Osteoblast (primary cell): ENCODE data around the gene PARD3. TPM values are rescaled to one million over a fixed set of nuclear protein-coding genes. Genes with fewer than 3 reads are reported as not detected.
A peak's percentile ranks its signal among the peaks of the same experiment; 100 is the strongest.

Source experiments
- DNase-seq: peaks from one replicate; pipeline ENCODE4 v3.0.0; 2011; ENCODE audit warnings: low spot score, mixed read lengths; ENCODE audit not compliant: insufficient read length; ENCODE audit errors: missing footprints
- H2AFZ ChIP-seq: 2 replicates; pipeline ENCODE4 v1.6.0; 2011; ENCODE audit warnings: mild to moderate bottlenecking, low read length
- H3K27ac ChIP-seq: 2 replicates; pipeline ENCODE4 v1.5.1; 2011; ENCODE audit warnings: mild to moderate bottlenecking, low read depth, low read length, moderate library complexity
- H3K27me3 ChIP-seq: 2 replicates; pipeline ENCODE4 v1.6.0; 2012; ENCODE audit warnings: mild to moderate bottlenecking, control low read depth, inconsistent platforms, low read length, moderate library complexity; ENCODE audit not compliant: insufficient read depth
- H3K36me3 ChIP-seq: 2 replicates; pipeline ENCODE4 v1.5.1; 2011; ENCODE audit warnings: mild to moderate bottlenecking, low read length, control low read depth, moderate library complexity; ENCODE audit not compliant: insufficient read depth
- H3K4me1 ChIP-seq: 2 replicates; pipeline ENCODE4 v1.5.1; 2011; ENCODE audit warnings: mild to moderate bottlenecking, low read length, control low read depth, moderate library complexity; ENCODE audit not compliant: insufficient read depth
- H3K4me2 ChIP-seq: 2 replicates; pipeline ENCODE4 v1.6.0; 2011; ENCODE audit warnings: mild to moderate bottlenecking, low read length; ENCODE audit not compliant: insufficient read depth
- H3K4me3 ChIP-seq: fragments of 200-600 bp; sonication (generic); 3 replicates; pipeline ENCODE4 v1.5.1; 2012; ENCODE audit warnings: mild to moderate bottlenecking, low read length, inconsistent platforms; ENCODE audit not compliant: insufficient read depth
- H3K79me2 ChIP-seq: 2 replicates; pipeline ENCODE4 v1.6.0; 2012; ENCODE audit warnings: mild to moderate bottlenecking, low read length, control low read depth, inconsistent platforms; ENCODE audit not compliant: insufficient read depth
- H3K9me3 ChIP-seq: 2 replicates; pipeline ENCODE4 v1.5.1; 2011; ENCODE audit warnings: low read depth, low read length, control low read depth
- H4K20me1 ChIP-seq: 2 replicates; pipeline ENCODE4 v1.6.0; 2012; ENCODE audit warnings: mild to moderate bottlenecking, low read length, control low read depth; ENCODE audit not compliant: insufficient read depth
- CTCF ChIP-seq: IDR thresholded peaks from 2 replicates; pipeline ENCODE4 v1.5.1; 2011; ENCODE audit warnings: mild to moderate bottlenecking, low read depth, low read length, moderate library complexity; ENCODE audit errors: extremely low read depth
- total RNA-seq: library from RNA; depleted of rRNA; stranded (reverse); fragments of >200 nt; gene quantifications from 2 replicates; pipeline ENCODE4 v1.2.3, GENCODE V29; 2012

The PARD3 gene
- total RNA-seq, 1 donor = 71.7 TPM

- no peak overlapping the region for H3K27ac ChIP-seq
- H4K20me1 ChIP-seq = no peaks in the 10 kb centered on the region
- no peak overlapping the region for H3K4me2 ChIP-seq
- no peak overlapping the region for H3K4me3 ChIP-seq
- no peaks in the 10 kb centered on the region for H3K9me3 ChIP-seq
- H3K79me2 ChIP-seq = no peaks in the 10 kb centered on the region
- no peaks in the 10 kb centered on the region for H3K27me3 ChIP-seq
- H3K36me3 ChIP-seq = no peaks in the 10 kb centered on the region
- no peak for TF ChIP-seq CTCF
- no peak for DNase-seq
- no peaks in the 10 kb centered on the region for H3K4me1 ChIP-seq
- no peak overlapping the region for H2AFZ ChIP-seq
These were observed 626.9 kb downstream of the PARD3 start for GRCh38 chr10:34188221-34188620.

- no peak for TF ChIP-seq CTCF
- no peaks in the 10 kb centered on the region for H3K79me2 ChIP-seq
- DNase-seq = peak; percentile 62
- H3K9me3 ChIP-seq = no peaks in the 10 kb centered on the region
- no peaks in the 10 kb centered on the region for H3K36me3 ChIP-seq
- H3K4me2 ChIP-seq = no peak overlapping the region
- no peaks in the 10 kb centered on the region for H4K20me1 ChIP-seq
- no peak overlapping the region for H3K27ac ChIP-seq
- no peaks in the 10 kb centered on the region for H3K4me1 ChIP-seq
- no peak overlapping the region for H3K4me3 ChIP-seq
- no peak overlapping the region for H2AFZ ChIP-seq
- H3K27me3 ChIP-seq = no peaks in the 10 kb centered on the region
These were observed 627.9 kb downstream of the PARD3 start for GRCh38 chr10:34187201-34187600.

- no peaks in the 10 kb centered on the region for H3K27me3 ChIP-seq
- DNase-seq = no peak
- no peak for TF ChIP-seq CTCF
- no peak overlapping the region for H3K4me2 ChIP-seq
- no peak overlapping the region for H3K4me3 ChIP-seq
- H3K27ac ChIP-seq = no peak overlapping the region
- no peaks in the 10 kb centered on the region for H3K4me1 ChIP-seq
- H2AFZ ChIP-seq = no peak overlapping the region
- no peaks in the 10 kb centered on the region for H4K20me1 ChIP-seq
- no peaks in the 10 kb centered on the region for H3K9me3 ChIP-seq
- no peaks in the 10 kb centered on the region for H3K36me3 ChIP-seq
- H3K79me2 ChIP-seq = no peaks in the 10 kb centered on the region
These were observed 628.4 kb downstream of the PARD3 start for GRCh38 chr10:34186745-34187144.

- no peak for TF ChIP-seq CTCF
- H3K27me3 ChIP-seq = no peaks in the 10 kb centered on the region
- no peak overlapping the region for H3K27ac ChIP-seq
- no peak overlapping the region for H3K4me2 ChIP-seq
- no peaks in the 10 kb centered on the region for H3K9me3 ChIP-seq
- no peak overlapping the region for H3K4me3 ChIP-seq
- no peak for DNase-seq
- no peaks in the 10 kb centered on the region for H3K79me2 ChIP-seq
- H2AFZ ChIP-seq = no peak overlapping the region
- H4K20me1 ChIP-seq = no peaks in the 10 kb centered on the region
- no peaks in the 10 kb centered on the region for H3K4me1 ChIP-seq
- H3K36me3 ChIP-seq = no peaks in the 10 kb centered on the region
These were observed 629.1 kb downstream of the PARD3 start for GRCh38 chr10:34185998-34186397.
